SK-N-SH (cell line): ENCODE results near the gene SURF4.
A peak's percentile ranks its signal among the peaks of the same experiment; 100 is the strongest.

Experiments used
- CHD2 ChIP-seq: fragments of 150-350 bp; IDR thresholded peaks from 2 replicates; pipeline ENCODE4 v1.6.1; 2018; ENCODE audit warnings: low read length; ENCODE audit not compliant: partially characterized antibody
- CTCF ChIP-seq: fragments of 200-600 bp; sonication (generic); IDR thresholded peaks from 2 replicates; pipeline ENCODE4 v1.6.1; 2017; ENCODE audit warnings: antibody characterized with exemption, mild to moderate bottlenecking, moderate library complexity
- EP300 ChIP-seq, 2 experiments: IDR thresholded peaks; 2 replicates each; pipeline versions ENCODE4 v1.4.0 to v1.6.1; 2012; ENCODE audit warnings: borderline replicate concordance in 1 of 2, low read depth in 1 of 2, low read length in 1 of 2
- FOXJ3 ChIP-seq: sonication (generic); formaldehyde crosslinking; IDR thresholded peaks from 2 replicates; pipeline ENCODE4 v1.5.1; 2020; ENCODE audit warnings: mild to moderate bottlenecking, missing genetic modification reagents
- GABPA ChIP-seq: IDR thresholded peaks from 2 replicates; pipeline ENCODE4 v1.4.0; 2012; ENCODE audit warnings: low read depth, mild to moderate bottlenecking
- MXI1 ChIP-seq: IDR thresholded peaks from 2 replicates; pipeline ENCODE4 v1.6.1; 2012; ENCODE audit warnings: mild to moderate bottlenecking, low read depth, low read length, improper control_type of control experiment
- NRF1 ChIP-seq: IDR thresholded peaks from 2 replicates; pipeline ENCODE4 v1.6.1; 2012; ENCODE audit warnings: low read depth, mild to moderate bottlenecking, low read length
- POLR2AphosphoS5 ChIP-seq: IDR thresholded peaks from 2 replicates; pipeline ENCODE4 v1.6.1; 2012; ENCODE audit warnings: low read depth, low read length
- RAD21 ChIP-seq: IDR thresholded peaks from 2 replicates; pipeline ENCODE4 v1.6.1; 2012; ENCODE audit warnings: mild to moderate bottlenecking, low read length
- RFX5 ChIP-seq: IDR thresholded peaks from 2 replicates; pipeline ENCODE4 v1.6.1; 2012; ENCODE audit warnings: mild to moderate bottlenecking, improper control_type of control experiment, low read length
- RXRA ChIP-seq: IDR thresholded peaks from 2 replicates; pipeline ENCODE4 v1.4.0; 2012; ENCODE audit warnings: low read depth, mild to moderate bottlenecking, borderline replicate concordance
- USF1 ChIP-seq: IDR thresholded peaks from 2 replicates; pipeline ENCODE4 v1.4.0; 2012; ENCODE audit warnings: low read depth, borderline replicate concordance
- USF2 ChIP-seq: fragments of 150-350 bp; IDR thresholded peaks from 2 replicates; pipeline ENCODE4 v1.6.1; 2017; ENCODE audit warnings: antibody characterized with exemption, low read length, low read depth, borderline replicate concordance

- TF ChIP-seq CHD2: no peak
- TF ChIP-seq NRF1: no peak
- TF ChIP-seq RFX5: no peak
- no peak for TF ChIP-seq USF1
- no peak for TF ChIP-seq RAD21
- TF ChIP-seq CTCF: no peak
- 0 out of 2 replicates have a peak, but pooled peaks have one; percentile 9 for TF ChIP-seq MXI1
- no peak for TF ChIP-seq USF2
- no peak for TF ChIP-seq FOXJ3 (CRISPR knock-in tag)
- no peak for TF ChIP-seq GABPA
- TF ChIP-seq POLR2AphosphoS5: no peak
- TF ChIP-seq EP300 (IDR thresholded peaks at IDR 0.05; ENCODE audit: borderline replicate concordance in 1 of 2, low read depth in 1 of 2, low read length in 1 of 2): no peak
- no peak for TF ChIP-seq RXRA
Observed at GRCh38 chr9:133347515-133347984, 28.3 kb downstream of the SURF4 start.
